Neural crest cell (in vitro differentiated cells): ENCODE results near the gene S1PR1. TPM values are rescaled to one million over a fixed set of nuclear protein-coding genes. Genes with fewer than 3 reads are reported as not detected.

Source experiments
- DNase-seq: peaks from one replicate; pipeline ENCODE4 v3.0.0; 2021; ENCODE audit warnings: low read depth, mixed read lengths, low spot score
- H3K27ac Mint-ChIP-seq: one replicate; pipeline ENCODE4 v1.8.0; 2021; ENCODE audit warnings: mild to moderate bottlenecking, mixed read lengths; ENCODE audit not compliant: unreplicated experiment
- H3K27me3 Mint-ChIP-seq: 2 replicates; pipeline ENCODE4 v1.8.0; 2021; ENCODE audit warnings: low read depth, mild to moderate bottlenecking, mixed read lengths
- H3K36me3 Mint-ChIP-seq: 2 replicates; pipeline ENCODE4 v1.8.0; 2021; ENCODE audit warnings: low read depth, mild to moderate bottlenecking, mixed read lengths
- H3K4me1 Mint-ChIP-seq: 2 replicates; pipeline ENCODE4 v1.8.0; 2021; ENCODE audit warnings: mixed read lengths
- H3K4me3 Mint-ChIP-seq: one replicate; pipeline ENCODE4 v1.8.0; 2021; ENCODE audit warnings: mild to moderate bottlenecking, mixed read lengths
- H3K9me3 Mint-ChIP-seq: 2 replicates; pipeline ENCODE4 v1.8.0; 2021; ENCODE audit warnings: mixed read lengths
- CTCF ChIP-seq: fragments of 200-600 bp; sonication (generic); conservative IDR thresholded peaks from 2 replicates; pipeline ENCODE4 v1.5.0; 2021; ENCODE audit warnings: antibody characterized with exemption, mild to moderate bottlenecking
- total RNA-seq: library from RNA; stranded (reverse); gene quantifications from 2 replicates; pipeline ENCODE4 v1.2.1, GENCODE V29; 2021

The S1PR1 gene
- total RNA-seq, 1 donor from 2014 or later = 21.6 TPM

- Mint-ChIP-seq H3K4me1 (peaks cover 21% of the 10 kb centered on the region), H3K27ac (no peak overlapping the region), H3K4me3 (no peak overlapping the region), H3K36me3 (no peaks in the 10 kb centered on the region), H3K9me3 (peaks cover 5% of the 10 kb centered on the region), H3K27me3 (no peaks in the 10 kb centered on the region)
- DNase-seq = no peak
- no peak for TF ChIP-seq CTCF
These were observed 47.2 kb downstream of the S1PR1 start for GRCh38 chr1:101284021-101284420.

GRCh38 chr1:101284622-101285218, 47.9 kb downstream of the S1PR1 start:
- DNase-seq = no peak
- no peaks in the 10 kb centered on the region for H3K36me3 Mint-ChIP-seq

GRCh38 chr1:101285922-101286570, 49.2 kb downstream of the S1PR1 start:
- Mint-ChIP-seq H3K4me3 (no peak overlapping the region), H3K27ac (no peak overlapping the region), H3K36me3 (no peaks in the 10 kb centered on the region), H3K9me3 (peaks cover 5% of the 10 kb centered on the region), H3K4me1 (peaks cover 21% of the 10 kb centered on the region), H3K27me3 (no peaks in the 10 kb centered on the region)
- no peak for TF ChIP-seq CTCF
- no peak for DNase-seq

More at GRCh38 chr1:101284622-101285218, 47.9 kb downstream of the S1PR1 start:
- H3K27me3 Mint-ChIP-seq = no peaks in the 10 kb centered on the region
- no peak overlapping the region for H3K4me3 Mint-ChIP-seq
- peaks cover 21% of the 10 kb centered on the region for H3K4me1 Mint-ChIP-seq
- no peak overlapping the region for H3K27ac Mint-ChIP-seq
- TF ChIP-seq CTCF = no peak
- peaks cover 5% of the 10 kb centered on the region for H3K9me3 Mint-ChIP-seq

- no peaks in the 10 kb centered on the region for H3K36me3 Mint-ChIP-seq
- H3K27ac Mint-ChIP-seq = no peak overlapping the region
- H3K4me1 Mint-ChIP-seq = peaks cover 28% of the 10 kb centered on the region
- peaks cover 5% of the 10 kb centered on the region for H3K9me3 Mint-ChIP-seq
- H3K27me3 Mint-ChIP-seq = no peaks in the 10 kb centered on the region
- peak; percentile 49 for DNase-seq
- peak; percentile 99 for TF ChIP-seq CTCF
- H3K4me3 Mint-ChIP-seq = no peak overlapping the region
These were observed 51.7 kb downstream of the S1PR1 start for GRCh38 chr1:101288491-101288944.

- Mint-ChIP-seq H3K4me3 (no peak overlapping the region), H3K4me1 (peaks cover 25% of the 10 kb centered on the region), H3K27ac (peak overlapping the region; percentile 59), H3K9me3 (no peaks in the 10 kb centered on the region), H3K36me3 (no peaks in the 10 kb centered on the region), H3K27me3 (no peaks in the 10 kb centered on the region)
- no peak for TF ChIP-seq CTCF
- DNase-seq = no peak
These were observed 53.5 kb downstream of the S1PR1 start for GRCh38 chr1:101290119-101290921.

Other genes starting within 250 kb of the S1PR1 start
- gene DPH5, start 211.2 kb upstream of the S1PR1 start, total RNA-seq = 69.4 and 72.1 TPM in 2 replicates